Mesendoderm (in vitro differentiated cells): ENCODE data around the gene CYP24A1.
"Not testable (repeated sequence)": the region's sequence is repeated elsewhere in the genome, so short reads cannot be mapped to it uniquely, and the experiment has no call there.

Experiments used
- DNase-seq: peaks from one replicate; pipeline ENCODE4 v3.0.0; 2013
- H2AK5ac ChIP-seq: 2 replicates; pipeline ENCODE4 v1.6.1; 2013; ENCODE audit warnings: low read length, inconsistent platforms
- H2BK120ac ChIP-seq: 2 replicates; pipeline ENCODE4 v1.6.1; 2013; ENCODE audit warnings: low read depth, mild to moderate bottlenecking, low read length, moderate library complexity, mixed read lengths
- H2BK15ac ChIP-seq: replicated peaks from 2 replicates; pipeline ENCODE4 v1.6.1; 2013; ENCODE audit warnings: low read depth, mild to moderate bottlenecking, moderate library complexity
- H2BK5ac ChIP-seq: 2 replicates; pipeline ENCODE4 v1.6.1; 2013; ENCODE audit warnings: low read length, inconsistent platforms
- H3K18ac ChIP-seq: 2 replicates; pipeline ENCODE4 v1.6.1; 2013; ENCODE audit warnings: mild to moderate bottlenecking, low read length, mixed read lengths
- H3K23ac ChIP-seq: one replicate; pipeline ENCODE4 v1.6.1; 2013; ENCODE audit warnings: low read length
- H3K27ac ChIP-seq: 2 replicates; pipeline ENCODE4 v1.5.1; 2013; ENCODE audit warnings: low read depth, mild to moderate bottlenecking, inconsistent platforms, low read length, moderate library complexity
- H3K27me3 ChIP-seq: 2 replicates; pipeline ENCODE4 v1.6.1; 2013; ENCODE audit warnings: low read length, control low read depth, mild to moderate bottlenecking, inconsistent platforms; ENCODE audit not compliant: insufficient read depth, poor library complexity
- H3K36me3 ChIP-seq: 2 replicates; pipeline ENCODE4 v1.6.1; 2013; ENCODE audit warnings: low read length, inconsistent platforms; ENCODE audit not compliant: control insufficient read depth, insufficient read depth
- H3K4ac ChIP-seq: one replicate; pipeline ENCODE4 v1.6.1; 2013; ENCODE audit warnings: low read depth, mild to moderate bottlenecking, low read length, moderate library complexity
- H3K4me1 ChIP-seq: 2 replicates; pipeline ENCODE4 v1.6.1; 2013; ENCODE audit warnings: low read depth, low read length, inconsistent platforms; ENCODE audit not compliant: control insufficient read depth
- H3K4me2 ChIP-seq: 2 replicates; pipeline ENCODE4 v1.6.1; 2013; ENCODE audit warnings: low read length
- H3K4me3 ChIP-seq: 2 replicates; pipeline ENCODE4 v1.5.1; 2013; ENCODE audit warnings: mild to moderate bottlenecking, low read length
- H3K56ac ChIP-seq: one replicate; pipeline ENCODE4 v1.6.1; 2013; ENCODE audit warnings: low read length
- H3K79me1 ChIP-seq: 2 replicates; pipeline ENCODE4 v1.6.1; 2013; ENCODE audit warnings: low read length, inconsistent platforms
- H3K79me2 ChIP-seq: 2 replicates; pipeline ENCODE4 v1.6.1; 2013; ENCODE audit warnings: mild to moderate bottlenecking, low read length; ENCODE audit not compliant: control insufficient read depth, insufficient read depth
- H3K9ac ChIP-seq: 2 replicates; pipeline ENCODE4 v1.6.1; 2013; ENCODE audit warnings: low read length, inconsistent platforms
- H4K5ac ChIP-seq: one replicate; pipeline ENCODE4 v1.6.1; 2013; ENCODE audit warnings: low read length
- H4K8ac ChIP-seq: one replicate; pipeline ENCODE4 v1.6.1; 2013; ENCODE audit warnings: low read depth, mild to moderate bottlenecking, control low read depth, low read length, moderate library complexity
- WGBS: extraction: QIAGEN DNeasy Blood & Tissue Kit; methylation state at CpG from one replicate; pipeline ENCODE4 v1.1.7; 2013; ENCODE audit warnings: low lambda C conversion rate, missing lambda C conversion rate; ENCODE audit not compliant: insufficient coverage; ENCODE audit errors: extremely low coverage; 5-methylcytosine and 5-hydroxymethylcytosine counted together

Gene CYP24A1

DNA sequence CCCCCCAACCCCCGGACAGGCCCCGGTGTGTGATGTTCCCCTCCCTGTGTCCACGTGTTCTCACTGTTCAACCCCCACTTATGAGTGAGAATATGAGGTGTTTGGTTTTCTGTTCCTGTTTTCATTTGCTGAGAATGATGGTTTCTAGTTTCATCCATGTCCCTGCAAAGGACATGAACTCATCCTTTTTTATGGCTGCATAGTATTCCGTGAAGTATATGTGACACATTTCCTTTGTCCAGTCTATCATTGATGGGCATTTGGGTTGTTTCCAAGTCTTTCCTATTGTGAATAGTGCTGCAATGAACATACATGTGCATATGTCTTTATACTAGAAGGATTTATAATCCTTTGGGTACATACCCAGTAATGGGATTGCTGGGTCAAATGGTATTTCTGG is 42.7 kb downstream of the CYP24A1 start:
- no CpG with 5 or more reads among the region's 4 CpGs for WGBS
- H3K4ac ChIP-seq, H3K4me3 ChIP-seq, H4K8ac ChIP-seq, H2BK5ac ChIP-seq, H2AK5ac ChIP-seq, H3K79me1 ChIP-seq, H2BK120ac ChIP-seq, H2BK15ac ChIP-seq, H3K9ac ChIP-seq, H3K4me1 ChIP-seq, H3K23ac ChIP-seq, H3K27ac ChIP-seq, H3K27me3 ChIP-seq, H3K56ac ChIP-seq, DNase-seq, H3K18ac ChIP-seq, H3K79me2 ChIP-seq, H3K36me3 ChIP-seq, H4K5ac ChIP-seq, H3K4me2 ChIP-seq: not testable (repeated sequence)

DNA sequence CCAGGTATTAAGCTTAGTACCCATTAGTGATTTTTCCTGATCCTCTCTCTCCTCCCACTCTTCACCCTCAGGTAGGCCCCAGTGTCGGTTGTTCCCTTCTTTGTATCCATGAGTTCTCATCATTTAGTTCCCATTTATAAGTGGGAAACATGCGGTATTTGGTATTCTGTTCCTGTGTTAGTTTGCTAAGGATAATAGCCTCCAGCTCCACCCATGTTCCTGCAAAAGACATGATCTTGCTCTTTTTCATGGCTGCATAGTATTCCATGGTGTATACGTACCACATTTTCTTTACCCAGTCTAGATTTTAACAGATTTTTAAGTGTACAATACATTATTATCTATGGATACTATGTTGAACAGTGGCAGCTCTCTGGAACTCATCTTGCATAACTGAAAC is 44.4 kb downstream of the CYP24A1 start:
- Histone ChIP-seq H4K8ac (no peak overlapping the region), H3K27me3 (no peaks in the 10 kb centered on the region), H3K36me3 (no peaks in the 10 kb centered on the region), H3K27ac (no peak overlapping the region), H2BK15ac (no peak overlapping the region), H3K9ac (no peak overlapping the region), H3K79me2 (no peaks in the 10 kb centered on the region), H3K23ac (no peak overlapping the region), H3K18ac (no peak overlapping the region), H3K4me3 (no peak overlapping the region), H3K4ac (no peak overlapping the region), H3K4me1 (no peaks in the 10 kb centered on the region), H3K79me1 (no peaks in the 10 kb centered on the region), H4K5ac (no peak overlapping the region), H2BK120ac (no peak overlapping the region), H3K56ac (no peak overlapping the region), H2AK5ac (no peak overlapping the region), H3K4me2 (no peak overlapping the region), H2BK5ac (no peak overlapping the region)
- WGBS, result no CpG with 5 or more reads among the region's 3 CpGs
- DNase-seq, result no peak

GRCh38 chr20:54127855-54128574 is 45.8 kb downstream of the CYP24A1 start:
- Histone ChIP-seq H3K56ac (no peak overlapping the region), H3K9ac (no peak overlapping the region), H2BK120ac (no peak overlapping the region), H3K36me3 (no peaks in the 10 kb centered on the region), H3K4ac (no peak overlapping the region), H3K4me3 (no peak overlapping the region), H3K79me1 (no peaks in the 10 kb centered on the region), H3K27ac (no peak overlapping the region), H4K8ac (no peak overlapping the region), H2AK5ac (no peak overlapping the region), H2BK15ac (no peak overlapping the region), H3K23ac (no peak overlapping the region), H2BK5ac (no peak overlapping the region), H3K27me3 (no peaks in the 10 kb centered on the region), H3K4me2 (no peak overlapping the region), H3K4me1 (peaks cover 2% of the 10 kb centered on the region), H3K79me2 (no peaks in the 10 kb centered on the region), H4K5ac (no peak overlapping the region), H3K18ac (no peak overlapping the region)
- no CpG with 5 or more reads among the region's 7 CpGs for WGBS
- DNase-seq, result no peak

GRCh38 chr20:54126806-54127655 is 46.8 kb downstream of the CYP24A1 start:
- H3K79me1 ChIP-seq, result no peaks in the 10 kb centered on the region
- H3K4me1 ChIP-seq, result peaks cover 2% of the 10 kb centered on the region
- H3K4me3 ChIP-seq, result no peak overlapping the region
- H2AK5ac ChIP-seq, result no peak overlapping the region
- no peak overlapping the region for H3K23ac ChIP-seq
- no CpG with 5 or more reads among the region's 3 CpGs for WGBS
- peak; percentile 22 for DNase-seq
- H3K27me3 ChIP-seq, result no peaks in the 10 kb centered on the region
- H2BK15ac ChIP-seq, result no peak overlapping the region
- no peak overlapping the region for H3K27ac ChIP-seq
- no peaks in the 10 kb centered on the region for H3K36me3 ChIP-seq
- H3K4ac ChIP-seq, result no peak overlapping the region
- no peak overlapping the region for H3K56ac ChIP-seq
- H4K8ac ChIP-seq, result no peak overlapping the region
- no peak overlapping the region for H3K9ac ChIP-seq
- H2BK120ac ChIP-seq, result no peak overlapping the region
- H3K79me2 ChIP-seq, result no peaks in the 10 kb centered on the region
- no peak overlapping the region for H2BK5ac ChIP-seq
- H3K4me2 ChIP-seq, result no peak overlapping the region
- H3K18ac ChIP-seq, result no peak overlapping the region
- no peak overlapping the region for H4K5ac ChIP-seq

DNA sequence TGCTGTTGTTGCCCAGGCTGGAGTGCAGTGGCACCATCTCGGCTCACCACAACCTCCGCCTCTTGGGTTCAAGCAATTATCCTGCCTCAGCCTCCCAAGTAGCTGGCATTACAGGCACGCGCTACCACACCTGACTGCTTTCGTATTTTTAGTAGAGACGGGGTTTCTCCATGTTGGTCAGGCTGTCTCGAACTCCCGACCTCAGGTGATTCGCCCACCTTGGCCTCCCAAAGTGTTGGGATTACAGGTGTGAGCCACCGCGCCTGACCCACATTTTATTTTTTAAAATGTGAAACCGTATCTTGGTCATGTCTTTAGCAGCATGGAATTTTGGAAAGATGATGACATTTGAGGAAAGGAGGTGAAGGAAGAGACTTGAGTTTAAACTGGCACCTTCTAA is 47.5 kb downstream of the CYP24A1 start:
- H3K4ac ChIP-seq, H3K18ac ChIP-seq, H3K4me2 ChIP-seq, H3K9ac ChIP-seq, H3K36me3 ChIP-seq, H3K79me1 ChIP-seq, H2AK5ac ChIP-seq, H4K8ac ChIP-seq, H4K5ac ChIP-seq, H3K79me2 ChIP-seq, H3K4me3 ChIP-seq, DNase-seq, H3K27me3 ChIP-seq, H3K4me1 ChIP-seq, H3K23ac ChIP-seq, H2BK120ac ChIP-seq, H3K27ac ChIP-seq, H3K56ac ChIP-seq, H2BK5ac ChIP-seq, H2BK15ac ChIP-seq: not testable (repeated sequence)
- no CpG with 5 or more reads among the region's 12 CpGs for WGBS
